AG09319 (cell line): ENCODE data around the gene GARNL3.

Experiments used
- DNase-seq: peaks from one replicate; pipeline ENCODE4 v3.0.0-alpha.2; 2010; ENCODE audit warnings: low read depth; ENCODE audit errors: extremely low read depth
- TF ChIP-seq, protein P1 (sequence below): IDR thresholded peaks from 2 replicates; pipeline ENCODE4 v1.5.1; 2011; ENCODE audit warnings: low read depth, mild to moderate bottlenecking, inconsistent platforms, low read length, moderate library complexity

Gene GARNL3

DNA sequence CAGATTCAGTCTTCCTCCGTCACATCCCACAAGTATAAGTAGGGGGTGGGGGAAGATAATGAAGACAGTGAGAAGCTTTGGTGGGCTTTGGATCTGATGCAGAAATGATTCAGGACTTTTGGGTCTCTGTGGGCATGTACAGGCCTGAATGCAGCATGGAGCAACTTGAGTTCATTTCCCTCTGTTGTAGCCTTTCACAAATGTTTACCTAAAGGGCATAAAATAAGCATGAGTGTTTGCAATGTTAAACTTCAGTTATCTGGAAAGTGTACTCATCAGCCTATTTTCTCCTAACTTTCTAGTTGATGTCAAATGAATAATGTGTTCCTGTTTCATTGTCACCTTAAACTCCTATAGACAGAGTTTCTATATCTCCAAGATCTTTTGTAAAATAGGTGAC, 39.3 kb downstream of the GARNL3 start:
- no peak for DNase-seq
- TF ChIP-seq, protein P1, sequence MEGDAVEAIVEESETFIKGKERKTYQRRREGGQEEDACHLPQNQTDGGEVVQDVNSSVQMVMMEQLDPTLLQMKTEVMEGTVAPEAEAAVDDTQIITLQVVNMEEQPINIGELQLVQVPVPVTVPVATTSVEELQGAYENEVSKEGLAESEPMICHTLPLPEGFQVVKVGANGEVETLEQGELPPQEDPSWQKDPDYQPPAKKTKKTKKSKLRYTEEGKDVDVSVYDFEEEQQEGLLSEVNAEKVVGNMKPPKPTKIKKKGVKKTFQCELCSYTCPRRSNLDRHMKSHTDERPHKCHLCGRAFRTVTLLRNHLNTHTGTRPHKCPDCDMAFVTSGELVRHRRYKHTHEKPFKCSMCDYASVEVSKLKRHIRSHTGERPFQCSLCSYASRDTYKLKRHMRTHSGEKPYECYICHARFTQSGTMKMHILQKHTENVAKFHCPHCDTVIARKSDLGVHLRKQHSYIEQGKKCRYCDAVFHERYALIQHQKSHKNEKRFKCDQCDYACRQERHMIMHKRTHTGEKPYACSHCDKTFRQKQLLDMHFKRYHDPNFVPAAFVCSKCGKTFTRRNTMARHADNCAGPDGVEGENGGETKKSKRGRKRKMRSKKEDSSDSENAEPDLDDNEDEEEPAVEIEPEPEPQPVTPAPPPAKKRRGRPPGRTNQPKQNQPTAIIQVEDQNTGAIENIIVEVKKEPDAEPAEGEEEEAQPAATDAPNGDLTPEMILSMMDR = no peak

DNA sequence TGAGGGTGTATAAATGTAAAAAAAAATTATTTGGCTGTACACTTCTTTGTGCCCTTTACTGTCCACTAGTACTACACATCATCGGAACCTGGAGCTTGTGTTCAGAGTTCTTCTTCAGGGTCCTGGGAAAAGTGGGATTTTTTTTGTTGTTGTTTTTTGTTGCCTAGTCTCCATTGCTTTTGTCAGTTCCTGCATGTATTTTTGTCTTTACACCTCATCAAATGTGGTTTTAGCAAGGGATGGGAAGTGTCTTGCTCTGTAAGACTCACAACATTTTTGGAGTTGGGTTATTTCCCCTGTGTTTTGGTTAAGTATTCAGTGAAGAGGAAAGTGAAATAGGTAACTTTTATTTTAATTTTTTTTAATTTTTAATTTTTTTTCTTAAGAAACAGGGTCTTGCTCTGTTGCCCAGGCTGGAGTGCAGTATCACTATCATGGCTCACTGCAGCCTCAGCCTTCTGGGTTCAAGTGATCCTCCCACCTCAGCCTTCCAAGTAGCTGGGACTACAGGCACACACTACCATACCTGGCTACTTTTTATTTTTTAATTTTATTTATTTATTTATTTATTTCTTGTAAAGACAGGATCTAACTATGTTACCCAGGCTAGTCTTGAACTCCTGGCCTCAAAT, 40.7 kb downstream of the GARNL3 start:
- DNase-seq = no peak
- TF ChIP-seq, protein P1 = no peak

DNA sequence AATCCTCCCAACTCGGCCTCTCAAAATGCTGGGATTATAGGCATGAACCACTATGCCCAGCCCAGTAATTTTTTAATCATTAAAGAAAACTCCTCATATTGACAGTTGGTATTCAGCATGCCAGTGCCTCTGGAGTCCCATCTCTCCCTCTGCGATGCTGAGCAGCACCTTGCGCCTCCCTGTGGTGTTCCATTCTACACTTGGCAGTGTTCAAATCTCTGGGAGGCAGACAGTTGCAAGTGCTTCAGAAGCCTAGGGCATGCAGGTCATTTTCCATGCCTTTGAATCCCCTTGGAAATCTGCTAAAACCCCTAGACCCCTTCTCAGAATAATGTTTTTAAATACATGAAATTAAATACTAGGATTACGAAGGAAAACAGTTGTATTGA, 41.3 kb downstream of the GARNL3 start:
- TF ChIP-seq, protein P1 = no peak
- no peak for DNase-seq

DNA sequence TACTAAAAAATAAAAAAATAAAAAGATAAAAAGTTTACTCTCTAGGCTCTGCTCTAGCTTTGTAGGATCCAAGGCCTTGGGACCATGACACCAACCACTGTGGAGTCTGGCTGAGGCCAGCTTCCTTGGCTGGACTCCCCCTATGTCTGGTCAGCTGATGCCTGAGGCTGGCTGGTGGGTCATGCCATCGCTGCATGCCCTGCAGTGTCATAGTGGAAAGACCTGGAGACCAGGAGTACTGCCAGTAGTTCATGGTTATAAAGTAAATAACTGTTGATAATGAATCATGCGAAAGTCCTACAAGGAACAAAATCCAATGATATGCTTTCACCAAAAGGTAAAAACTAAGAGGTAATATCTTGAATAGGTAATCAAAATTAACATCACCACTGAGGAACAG, 43.2 kb downstream of the GARNL3 start:
- DNase-seq = no peak
- TF ChIP-seq, protein P1 = no peak

DNA sequence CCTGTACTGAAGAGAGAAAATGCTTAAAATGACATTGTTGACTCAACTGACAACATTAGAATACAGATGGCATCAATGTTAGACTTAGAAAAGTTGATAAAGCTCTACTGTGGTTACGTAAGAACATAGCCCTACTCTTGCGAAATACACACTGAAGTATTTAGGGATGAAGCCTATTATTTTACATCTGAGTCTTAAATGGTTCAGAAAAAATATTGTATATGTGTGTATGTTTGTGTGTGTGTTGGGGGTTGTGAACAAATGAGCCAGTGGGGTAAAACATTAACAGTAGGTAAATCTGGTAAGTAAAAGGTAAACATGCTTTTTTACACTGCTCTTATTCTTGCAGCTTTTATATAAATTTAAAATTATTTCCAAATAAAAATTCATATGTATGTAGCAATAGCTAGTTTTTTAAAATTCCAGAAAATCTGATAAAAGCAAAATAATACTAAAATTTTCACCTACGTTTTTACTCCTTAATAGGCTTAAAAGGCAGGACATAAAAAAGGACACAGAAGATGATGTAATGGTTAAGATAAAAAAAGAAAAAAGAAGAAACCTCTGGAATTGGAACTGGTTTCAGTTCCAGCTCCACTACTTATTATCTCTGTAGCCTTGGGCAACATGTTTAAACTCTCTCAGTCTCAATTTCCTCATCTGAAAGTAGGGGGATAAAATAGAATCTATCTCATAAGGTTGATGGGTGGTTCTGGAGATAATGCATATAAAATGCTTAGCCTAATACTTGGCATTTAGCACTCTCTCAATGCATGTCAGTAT, 44.3 kb downstream of the GARNL3 start:
- TF ChIP-seq, protein P1 = no peak
- no peak for DNase-seq

DNA sequence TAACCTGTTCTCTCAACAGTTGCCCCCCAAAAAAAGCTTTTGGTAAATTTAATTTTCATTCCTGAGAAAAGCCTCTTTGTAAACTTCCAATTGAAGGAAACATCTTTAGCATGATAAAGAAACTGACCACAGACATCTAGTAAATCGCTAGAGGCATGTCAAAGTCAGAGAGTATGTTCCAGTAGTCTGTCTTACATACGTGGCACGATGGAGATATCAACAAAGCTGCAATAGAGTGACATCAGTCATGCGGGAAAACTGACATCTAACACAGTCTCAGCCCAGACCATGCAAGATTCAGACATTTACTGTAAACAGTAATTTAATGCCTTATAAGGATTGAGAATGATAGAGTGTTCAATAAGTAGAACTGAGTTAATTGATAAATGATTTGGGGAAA, 45.1 kb downstream of the GARNL3 start:
- TF ChIP-seq, protein P1 = no peak
- DNase-seq = no peak

DNA sequence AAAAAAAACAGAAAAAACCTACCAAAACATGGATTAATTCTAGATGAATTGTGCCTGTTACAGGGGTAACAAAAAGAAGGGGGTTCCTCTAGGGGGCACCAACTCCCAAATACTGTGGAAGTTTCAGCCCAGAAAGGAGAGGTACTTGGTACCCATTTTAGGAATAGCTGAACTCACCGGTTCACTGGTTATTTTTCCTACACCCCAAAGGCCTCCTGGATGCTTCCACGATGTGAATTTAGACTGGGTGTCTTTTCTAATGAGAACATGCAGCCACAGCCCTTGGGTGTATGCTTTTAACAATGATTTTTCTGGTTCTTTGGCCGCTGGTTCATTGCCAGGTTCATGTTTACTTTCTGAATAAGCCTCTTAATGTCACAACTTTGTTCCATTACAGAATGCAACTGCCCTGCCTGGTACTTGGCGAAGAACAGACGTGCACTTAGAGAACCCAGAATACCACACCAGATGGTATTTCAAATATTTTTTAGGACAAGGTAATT, 46.7 kb downstream of the GARNL3 start:
- peak; percentile 37 for DNase-seq
- TF ChIP-seq, protein P1 = peak; percentile 52
